Adrenal gland (tissue), 5 donors: Measurements from ENCODE around the gene GUK1.

Experiments
- CTCF ChIP-seq, 6 experiments: fragments of 450-650 bp in 4 of 6; fragments of 200-600 bp in 2 of 6; sonication (generic) in 1 of 6; IDR thresholded peaks; 1 replicate in 5 of 6; 2 replicates in 1 of 6; pipeline versions ENCODE4 v1.5.1 to v1.8.0; 2016 to 2021; ENCODE audit warnings: antibody characterized with exemption in 6 of 6, mild to moderate bottlenecking in 2 of 6, moderate library complexity in 1 of 6
- POLR2A ChIP-seq, 2 donors: fragments of 450-650 bp; IDR thresholded peaks; one replicate each; pipeline ENCODE4 v1.6.1; 2017; ENCODE audit warnings: antibody characterized with exemption in 2 of 2, mild to moderate bottlenecking in 2 of 2, moderate library complexity in 1 of 2
- donor health status: DM: no; HTN: no; CAD: no.

- TF ChIP-seq POLR2A (IDR thresholded peaks at IDR 0.05) (no peak), CTCF (IDR thresholded peaks at IDR 0.05) (no peak)
Observed at GRCh38 chr1:228095161-228095560, 44.9 kb upstream of the GUK1 start.
